Measurements from ENCODE around the gene CRISP3. TPM values are rescaled to one million over a fixed set of nuclear protein-coding genes. Genes with fewer than 3 reads are reported as not detected.

Gene CRISP3
- total and polyA plus RNA-seq, 8 donors, result 0.55 to 6.8 TPM; not detected in 6

- DNase-seq, result no peak
- no peaks in the 10 kb centered on the region for H3K4me1 ChIP-seq
Observed at GRCh38 chr6:49782725-49783124, 38.5 kb upstream of the CRISP3 start.

GRCh38 chr6:49782293-49782692, 38.1 kb upstream of the CRISP3 start:
- intact Hi-C loops (cut with DNase I; ENCODE audit: low total_unique reads), result no loop called here
- no peak overlapping the region for H3K27ac ChIP-seq
- TF ChIP-seq POLR2AphosphoS5 (IDR thresholded peaks at IDR 0.05) (no peak), CTCF (IDR thresholded peaks at IDR 0.05) (no peak), POLR2A (IDR thresholded peaks at IDR 0.05) (no peak), EP300 (IDR thresholded peaks at IDR 0.05) (no peak)
- WGBS, 5 donors, result 60 to 89% (median 77%) methylated on average over 1 of the region's 1 CpG
- no peaks in the 10 kb centered on the region for H3K36me3 ChIP-seq
- H3K9me3 ChIP-seq, result no peaks in the 10 kb centered on the region
- no peak overlapping the region for H3K4me3 ChIP-seq
- no peak for DNase-seq
- no peaks in the 10 kb centered on the region for H3K4me1 ChIP-seq
- no peaks in the 10 kb centered on the region for H3K27me3 ChIP-seq

More at GRCh38 chr6:49782725-49783124, 38.5 kb upstream of the CRISP3 start:
- Histone ChIP-seq H3K9me3 (no peaks in the 10 kb centered on the region), H3K27me3 (no peaks in the 10 kb centered on the region), H3K36me3 (no peaks in the 10 kb centered on the region), H3K4me3 (no peak overlapping the region), H3K27ac (no peak overlapping the region)
- 81 to 94% (median 91%) methylated on average over 7 of the region's 7 CpGs for WGBS, 5 donors
- TF ChIP-seq POLR2A (IDR thresholded peaks at IDR 0.05) (no peak), EP300 (IDR thresholded peaks at IDR 0.05) (no peak), POLR2AphosphoS5 (IDR thresholded peaks at IDR 0.05) (no peak), CTCF (IDR thresholded peaks at IDR 0.05) (no peak)
- intact Hi-C loops (cut with DNase I; ENCODE audit: low total_unique reads), result no loop called here

GRCh38 chr6:49776444-49776843, 32.3 kb upstream of the CRISP3 start:
- H3K27ac ChIP-seq, result no peak overlapping the region
- 21 to 50% (median 35%) methylated on average over 1 of the region's 1 CpG for WGBS, 5 donors
- H3K4me1 ChIP-seq, result no peaks in the 10 kb centered on the region
- no peak overlapping the region for H3K4me3 ChIP-seq
- H3K27me3 ChIP-seq, result no peaks in the 10 kb centered on the region
- no peaks in the 10 kb centered on the region for H3K36me3 ChIP-seq
- H3K9me3 ChIP-seq, result no peaks in the 10 kb centered on the region
- TF ChIP-seq EP300 (IDR thresholded peaks at IDR 0.05), result no peak
- TF ChIP-seq POLR2AphosphoS5 (IDR thresholded peaks at IDR 0.05), result no peak
- TF ChIP-seq CTCF (IDR thresholded peaks at IDR 0.05), result no peak
- TF ChIP-seq POLR2A (IDR thresholded peaks at IDR 0.05), result no peak
- DNase-seq, result no peak
- intact Hi-C loops (cut with DNase I; ENCODE audit: low total_unique reads), result no loop called here

GRCh38 chr6:49775043-49775442, 30.9 kb upstream of the CRISP3 start:
- Histone ChIP-seq H3K27ac (no peak overlapping the region), H3K27me3 (no peaks in the 10 kb centered on the region), H3K4me1 (no peaks in the 10 kb centered on the region), H3K4me3 (no peak overlapping the region), H3K9me3 (no peaks in the 10 kb centered on the region), H3K36me3 (no peaks in the 10 kb centered on the region)
- intact Hi-C loops (cut with DNase I; ENCODE audit: low total_unique reads), result no loop called here
- no peak for DNase-seq
- TF ChIP-seq POLR2AphosphoS5 (IDR thresholded peaks at IDR 0.05) (no peak), POLR2A (IDR thresholded peaks at IDR 0.05) (no peak), CTCF (IDR thresholded peaks at IDR 0.05) (no peak), EP300 (IDR thresholded peaks at IDR 0.05) (no peak)

Measured in stomach (tissue), 9 donors.